GM21360 (cell line): ENCODE measurements around the gene GSTT4.
"Not testable (repeated sequence)": the region's sequence is repeated elsewhere in the genome, so short reads cannot be mapped to it uniquely, and the experiment has no call there.

Source experiments
- ATAC-seq: cut with Tn5 transposase; IDR thresholded peaks from one replicate; pipeline ENCODE4 v1.9.1; 2021; ENCODE audit warnings: mild to moderate bottlenecking, moderate library complexity; ENCODE audit not compliant: unreplicated experiment

The GSTT4 gene

DNA sequence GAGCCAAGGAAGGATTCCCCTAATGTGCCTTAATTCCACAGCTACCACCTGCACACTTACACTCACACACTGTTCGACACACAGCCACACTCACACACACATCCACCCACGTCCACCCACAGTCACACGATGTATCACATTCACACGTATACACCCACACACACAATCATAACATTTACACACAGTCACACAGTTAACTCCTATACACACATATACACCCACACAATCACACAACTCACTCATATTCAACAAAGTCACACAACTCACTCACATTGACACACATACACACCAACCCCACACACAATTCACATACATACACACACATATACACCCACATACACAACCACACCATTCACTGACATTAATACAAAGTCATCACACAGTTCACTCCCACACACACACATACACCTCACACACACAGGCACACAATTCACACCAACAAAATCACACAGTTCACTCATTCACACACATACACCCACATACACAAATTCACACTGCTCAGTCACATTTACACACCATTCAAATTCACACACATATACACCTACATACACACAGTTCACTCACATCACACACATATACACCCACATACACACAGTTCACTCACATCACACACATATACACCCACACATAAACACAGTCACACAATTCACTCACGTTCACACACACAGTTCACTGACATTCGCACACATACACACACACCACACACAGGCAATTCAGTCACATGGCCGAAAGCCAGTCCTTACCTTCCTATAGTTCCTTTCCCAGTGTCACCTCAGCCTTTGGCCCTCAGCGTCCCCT, 50.9 kb downstream of the GSTT4 start:
- ATAC-seq: not testable (repeated sequence)

- not testable (repeated sequence) for ATAC-seq
Measured at GRCh38 chr22:23953485-23953884, 51.8 kb downstream of the GSTT4 start.

DNA sequence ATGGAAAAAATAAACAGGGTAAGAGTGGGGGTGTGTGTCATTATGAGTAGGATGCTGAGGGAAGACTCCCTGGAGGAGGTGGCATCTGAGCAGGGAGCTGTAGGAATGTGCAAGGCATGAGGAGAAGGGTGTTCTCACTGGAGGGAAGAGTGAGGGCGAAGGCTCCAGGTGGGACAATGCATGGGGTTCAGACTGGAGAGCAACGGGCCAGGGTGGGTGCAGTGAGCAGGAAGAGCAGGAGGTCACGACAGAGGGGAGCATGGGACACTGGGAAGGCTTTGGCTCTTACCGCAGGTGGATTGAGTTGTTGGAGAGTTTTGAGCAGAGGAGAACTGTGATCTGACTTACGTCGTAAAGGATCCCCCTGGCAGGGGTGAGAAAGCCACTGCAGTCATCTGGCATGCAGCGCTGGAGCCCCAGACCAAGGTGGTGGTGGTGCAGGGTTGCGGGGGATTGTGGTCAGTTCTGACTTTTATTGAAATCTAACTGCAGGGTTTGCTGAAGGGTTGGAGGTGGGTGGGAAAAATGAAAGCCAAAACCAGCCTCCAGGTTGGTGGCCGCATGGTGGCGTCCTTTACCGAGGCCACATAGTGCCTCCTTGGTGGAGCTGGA, 52.4 kb downstream of the GSTT4 start:
- not testable (repeated sequence) for ATAC-seq

DNA sequence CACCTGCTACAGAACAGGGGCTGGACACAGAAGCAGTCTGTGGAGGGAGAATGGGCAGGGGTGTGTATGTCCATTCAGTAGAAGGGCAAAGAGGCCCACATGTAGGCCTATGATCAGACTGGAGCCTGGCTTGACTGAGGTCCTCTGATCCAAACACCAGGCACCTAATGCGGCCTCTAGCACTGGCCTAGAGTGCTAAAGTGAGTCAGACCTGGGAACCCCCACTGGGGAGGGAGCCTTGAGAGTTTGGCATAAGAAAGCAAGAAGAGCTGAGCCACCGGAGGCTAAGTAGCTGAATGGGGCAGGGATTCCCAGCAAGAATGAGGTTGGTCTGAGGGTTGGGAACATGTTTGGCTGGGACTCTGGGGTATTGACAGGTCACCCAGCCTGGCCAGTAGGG, 53.9 kb downstream of the GSTT4 start:
- ATAC-seq: not testable (repeated sequence)

DNA sequence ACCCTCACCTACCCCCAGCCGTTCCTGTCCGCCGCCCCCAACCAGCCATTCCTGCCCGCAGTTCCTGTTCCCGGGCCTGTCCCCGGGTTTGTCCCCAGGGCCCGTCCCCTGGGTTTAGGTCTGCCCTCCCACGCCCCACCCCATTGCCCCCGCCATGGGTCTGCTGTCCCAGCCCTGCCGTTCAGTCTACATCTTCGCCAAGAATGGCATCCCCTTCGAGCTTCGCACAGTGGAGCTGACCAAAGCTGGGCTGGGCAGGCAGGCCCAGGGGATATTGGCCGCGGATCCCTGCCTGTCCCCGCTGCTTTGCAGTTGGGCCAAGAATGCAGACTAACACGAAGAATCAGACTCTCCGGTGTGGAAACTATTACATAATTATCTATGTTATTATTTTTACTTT, 55.5 kb downstream of the GSTT4 start:
- ATAC-seq: not testable (repeated sequence)
